DND-41 (cell line): ENCODE results near the gene FXYD5.
"Not testable (repeated sequence)": the region's sequence is repeated elsewhere in the genome, so short reads cannot be mapped to it uniquely, and the experiment has no call there.

Source experiments
- ATAC-seq: fragments of 200-7000 bp; cut with Tn5 transposase; 3 replicates; pipeline ENCODE4 v1.9.1; 2021; ENCODE audit warnings: low read depth; ENCODE audit not compliant: insufficient read depth
- DNase-seq: peaks from one replicate; pipeline ENCODE4 v3.0.0-alpha.2; 2020
- H2AFZ ChIP-seq: 2 replicates; pipeline ENCODE4 v1.6.0; 2012; ENCODE audit warnings: low read depth, low read length
- H3K27ac ChIP-seq: 2 replicates; pipeline ENCODE4 v1.5.1; 2012; ENCODE audit warnings: low read length, inconsistent platforms
- H3K27me3 ChIP-seq: fragments of 200-600 bp; sonication (generic); 2 replicates; pipeline ENCODE4 v1.6.0; 2012; ENCODE audit warnings: low read length, mild to moderate bottlenecking, inconsistent platforms; ENCODE audit not compliant: insufficient read depth, poor library complexity
- H3K36me3 ChIP-seq: 2 replicates; pipeline ENCODE4 v1.5.1; 2012; ENCODE audit warnings: low read length, inconsistent platforms; ENCODE audit not compliant: insufficient read depth
- H3K4me1 ChIP-seq: 2 replicates; pipeline ENCODE4 v1.5.1; 2012; ENCODE audit warnings: mild to moderate bottlenecking, low read length; ENCODE audit not compliant: insufficient read depth
- H3K4me2 ChIP-seq: 2 replicates; pipeline ENCODE4 v1.6.0; 2012; ENCODE audit warnings: mild to moderate bottlenecking, moderate library complexity, low read length, inconsistent platforms; ENCODE audit not compliant: insufficient read depth
- H3K4me3 ChIP-seq, 2 experiments: fragments of 200-600 bp in 1 of 2; shearing (Covaris generic) in 1 of 2; 2 replicates each; pipeline ENCODE4 v1.5.1; 2012 to 2016; ENCODE audit warnings: inconsistent platforms in 2 of 2, low read length in 2 of 2, mild to moderate bottlenecking in 2 of 2, low read depth in 1 of 2, moderate library complexity in 1 of 2
- H3K79me2 ChIP-seq: 2 replicates; pipeline ENCODE4 v1.6.0; 2012; ENCODE audit warnings: low read length, inconsistent platforms; ENCODE audit not compliant: insufficient read depth
- H3K9ac ChIP-seq: 2 replicates; pipeline ENCODE4 v1.6.0; 2012; ENCODE audit warnings: low read depth, mild to moderate bottlenecking, inconsistent platforms, low read length, moderate library complexity
- H3K9me3 ChIP-seq: 2 replicates; pipeline ENCODE4 v1.5.1; 2012; ENCODE audit warnings: low read length, moderate library complexity, mild to moderate bottlenecking, inconsistent platforms; ENCODE audit not compliant: insufficient read depth, severe bottlenecking
- H4K20me1 ChIP-seq: 2 replicates; pipeline ENCODE4 v1.6.0; 2012; ENCODE audit warnings: low read length; ENCODE audit not compliant: insufficient read depth
- EZH2 ChIP-seq: IDR thresholded peaks from 3 replicates; pipeline ENCODE4 v1.6.1; 2012; ENCODE audit warnings: borderline replicate concordance, low read depth, mild to moderate bottlenecking, moderate library complexity, low read length, inconsistent platforms; ENCODE audit not compliant: severe bottlenecking
- TF ChIP-seq, protein P1 (sequence below): IDR thresholded peaks from 2 replicates; pipeline ENCODE4 v1.5.1; 2012; ENCODE audit warnings: borderline replicate concordance, low read length, moderate library complexity, mild to moderate bottlenecking; ENCODE audit not compliant: poor library complexity, severe bottlenecking; ENCODE audit errors: extremely low read depth

Gene FXYD5

GRCh38 chr19:35150445-35150844 lies 4.1 kb upstream of the FXYD5 start:
- Histone ChIP-seq H3K4me2 (no peak overlapping the region), H3K27ac (no peak overlapping the region), H4K20me1 (0 out of 2 replicates have a peak, but pooled peaks cover under 1% of the 10 kb centered on the region), H3K9me3 (no peaks in the 10 kb centered on the region), H3K27me3 (peaks cover 18% of the 10 kb centered on the region), H3K4me3 (no peak overlapping the region), H3K4me1 (peaks cover 22% of the 10 kb centered on the region), H2AFZ (no peak overlapping the region), H3K79me2 (peaks cover 9% of the 10 kb centered on the region; the same call in 1 of the 2 replicates), H3K9ac (no peak overlapping the region), H3K36me3 (no peaks in the 10 kb centered on the region; the same call in 1 of the 2 replicates)
- DNase-seq (no peak), ATAC-seq (no peak)
- TF ChIP-seq, protein P1, sequence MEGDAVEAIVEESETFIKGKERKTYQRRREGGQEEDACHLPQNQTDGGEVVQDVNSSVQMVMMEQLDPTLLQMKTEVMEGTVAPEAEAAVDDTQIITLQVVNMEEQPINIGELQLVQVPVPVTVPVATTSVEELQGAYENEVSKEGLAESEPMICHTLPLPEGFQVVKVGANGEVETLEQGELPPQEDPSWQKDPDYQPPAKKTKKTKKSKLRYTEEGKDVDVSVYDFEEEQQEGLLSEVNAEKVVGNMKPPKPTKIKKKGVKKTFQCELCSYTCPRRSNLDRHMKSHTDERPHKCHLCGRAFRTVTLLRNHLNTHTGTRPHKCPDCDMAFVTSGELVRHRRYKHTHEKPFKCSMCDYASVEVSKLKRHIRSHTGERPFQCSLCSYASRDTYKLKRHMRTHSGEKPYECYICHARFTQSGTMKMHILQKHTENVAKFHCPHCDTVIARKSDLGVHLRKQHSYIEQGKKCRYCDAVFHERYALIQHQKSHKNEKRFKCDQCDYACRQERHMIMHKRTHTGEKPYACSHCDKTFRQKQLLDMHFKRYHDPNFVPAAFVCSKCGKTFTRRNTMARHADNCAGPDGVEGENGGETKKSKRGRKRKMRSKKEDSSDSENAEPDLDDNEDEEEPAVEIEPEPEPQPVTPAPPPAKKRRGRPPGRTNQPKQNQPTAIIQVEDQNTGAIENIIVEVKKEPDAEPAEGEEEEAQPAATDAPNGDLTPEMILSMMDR = no peak
- TF ChIP-seq EZH2 = no peak

DNA sequence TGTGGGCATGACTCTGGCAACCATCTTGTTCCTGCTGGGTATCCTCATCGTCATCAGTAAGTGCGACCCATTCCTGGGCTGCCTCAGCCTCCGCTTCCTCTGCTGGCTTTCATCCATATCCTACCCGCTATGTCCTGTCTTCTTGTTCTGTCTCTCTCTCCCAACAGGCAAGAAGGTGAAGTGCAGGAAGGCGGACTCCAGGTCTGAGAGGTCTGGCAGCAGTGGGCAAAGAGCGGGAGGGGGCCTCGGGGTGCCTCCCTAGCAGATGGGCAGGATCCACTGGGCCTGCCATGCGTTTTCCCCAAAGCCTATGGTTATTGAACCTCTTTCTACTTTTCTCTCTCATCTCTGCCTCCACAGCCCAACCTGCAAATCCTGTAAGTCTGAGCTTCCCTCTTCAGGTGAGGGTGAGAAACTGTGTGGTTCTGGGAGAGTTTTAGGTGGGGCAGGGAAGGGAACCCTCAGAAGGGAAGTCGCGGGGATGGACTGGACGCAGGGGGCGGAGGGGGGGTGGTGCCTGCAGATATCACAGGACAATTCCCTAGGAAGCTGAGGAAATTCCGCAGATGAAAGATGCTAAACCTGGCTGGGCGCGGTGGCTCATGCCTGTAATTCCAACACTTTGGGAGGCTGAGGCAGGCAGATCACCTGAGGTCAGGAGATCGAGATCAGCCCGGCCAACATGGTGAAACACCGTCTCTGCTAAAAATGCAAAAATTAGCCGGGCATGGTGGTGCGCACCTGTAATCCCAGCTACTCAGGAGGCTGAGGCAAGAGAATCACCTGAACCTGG lies 3.1 kb upstream of the FXYD5 start:
- no peak for TF ChIP-seq EZH2
- peaks cover 12% of the 10 kb centered on the region; the same call in 1 of the 2 replicates for H3K79me2 ChIP-seq
- H3K36me3 ChIP-seq = no peaks in the 10 kb centered on the region; the same call in 1 of the 2 replicates
- H3K4me1 ChIP-seq = peaks cover 28% of the 10 kb centered on the region
- H3K4me2 ChIP-seq = no peak overlapping the region
- no peak overlapping the region for H2AFZ ChIP-seq
- H3K9ac ChIP-seq = no peak overlapping the region
- ATAC-seq = no peak
- peaks cover 3% of the 10 kb centered on the region; the same call in 1 of the 2 replicates for H4K20me1 ChIP-seq
- no peaks in the 10 kb centered on the region for H3K9me3 ChIP-seq
- H3K27me3 ChIP-seq = peaks cover 18% of the 10 kb centered on the region
- no peak overlapping the region for H3K27ac ChIP-seq
- no peak for DNase-seq
- H3K4me3 ChIP-seq = no peak overlapping the region

GRCh38 chr19:35153129-35153522 lies 1.4 kb upstream of the FXYD5 start:
- H3K9ac ChIP-seq, DNase-seq: not testable (repeated sequence)
- H3K4me2 ChIP-seq = peak overlapping the region; percentile 91

GRCh38 chr19:35153701-35154524 lies 622 bp upstream of the FXYD5 start:
- Histone ChIP-seq H4K20me1 (peaks cover 3% of the 10 kb centered on the region; the same call in 1 of the 2 replicates), H3K4me3 (peak overlapping the region; percentile 86 to 93; a peak in 3 of 4 replicates), H3K27me3 (peaks cover 18% of the 10 kb centered on the region), H3K27ac (peak overlapping the region; percentile 56), H2AFZ (peak overlapping the region; percentile 97), H3K4me2 (peak overlapping the region; percentile 91), H3K36me3 (peaks cover 19% of the 10 kb centered on the region), H3K9ac (peak overlapping the region; percentile 83), H3K9me3 (no peaks in the 10 kb centered on the region), H3K79me2 (peaks cover 12% of the 10 kb centered on the region; the same call in 1 of the 2 replicates), H3K4me1 (peaks cover 28% of the 10 kb centered on the region)
- peak; percentile 73 for ATAC-seq
- peak; percentile 78 for DNase-seq
- TF ChIP-seq EZH2 = peak; percentile 84
- TF ChIP-seq, protein P1 = peak; percentile 80

More at GRCh38 chr19:35153129-35153522, 1.4 kb upstream of the FXYD5 start:
- peaks cover 18% of the 10 kb centered on the region for H3K27me3 ChIP-seq
- H3K36me3 ChIP-seq = peaks cover 13% of the 10 kb centered on the region
- not testable (repeated sequence) for H2AFZ ChIP-seq, ATAC-seq, H4K20me1 ChIP-seq, H3K27ac ChIP-seq, H3K9me3 ChIP-seq
- H3K79me2 ChIP-seq = peaks cover 12% of the 10 kb centered on the region; the same call in 1 of the 2 replicates
- H3K4me3 ChIP-seq = peak overlapping the region in 1 of 2 experiments; percentile 93; a peak in 1 of 4 replicates
- H3K4me1 ChIP-seq = peaks cover 28% of the 10 kb centered on the region
